Uterus (tissue), 4 donors: ENCODE measurements around the gene BMPR2. TPM values are rescaled to one million over a fixed set of nuclear protein-coding genes. Genes with fewer than 3 reads are reported as not detected.
"Not testable (repeated sequence)": the region's sequence is repeated elsewhere in the genome, so short reads cannot be mapped to it uniquely, and the experiment has no call there.

Source experiments
- DNase-seq, 2 donors: peaks; one replicate each; pipeline ENCODE4 v3.0.0-alpha.2; 2019 to 2020
- H3K27ac ChIP-seq, 2 donors: fragments of 200-600 bp; sonication (generic); 1 replicate in 1 of 2; 2 replicates in 1 of 2; pipeline ENCODE4 v1.5.1; 2016 to 2018
- H3K27me3 ChIP-seq, 2 donors: fragments of 200-600 bp; sonication (generic); one replicate each; pipeline ENCODE4 v1.5.1; 2018 to 2019; ENCODE audit warnings: control low read depth in 1 of 2
- H3K36me3 ChIP-seq, 2 donors: fragments of 200-600 bp; sonication (generic); one replicate each; pipeline ENCODE4 v1.5.1; 2019; ENCODE audit warnings: control low read depth in 1 of 2
- H3K4me1 ChIP-seq, 2 donors: fragments of 200-600 bp; sonication (generic); one replicate each; pipeline ENCODE4 v1.5.1; 2018 to 2019; ENCODE audit warnings: control low read depth in 1 of 2
- H3K4me3 ChIP-seq, 2 donors: fragments of 200-600 bp; sonication (generic); 1 replicate in 1 of 2; 2 replicates in 1 of 2; pipeline ENCODE4 v1.5.1; 2018 to 2019; ENCODE audit warnings: mild to moderate bottlenecking in 1 of 2
- H3K9me3 ChIP-seq, 2 donors: fragments of 200-600 bp; sonication (generic); one replicate each; pipeline ENCODE4 v1.5.1; 2019; ENCODE audit warnings: control low read depth in 1 of 2
- POLR2A ChIP-seq, 2 donors: fragments of 450-650 bp; IDR thresholded peaks; one replicate each; pipeline ENCODE4 v1.6.1; 2016; ENCODE audit warnings: antibody characterized with exemption in 2 of 2, mild to moderate bottlenecking in 1 of 2, moderate library complexity in 1 of 2
- intact Hi-C: fragments of 100-400 bp; cut with DNase I; formaldehyde crosslinking; loops from one replicate; pipeline ENCODE4 v1.15.1; 2023; ENCODE audit warnings: low total_unique reads
- total RNA-seq, 4 donors: library from RNA; depleted of rRNA in 3 of 4; stranded (reverse); fragments of >200 nt in 3 of 4; gene quantifications; one replicate each; pipeline versions ENCODE4 v1.1.0 to v1.2.4, GENCODE V29; 2014 to 2023
- TF ChIP-seq, protein P1 (sequence below), 4 experiments: fragments of 200-600 bp in 2 of 4; fragments of 450-650 bp in 2 of 4; sonication (generic) in 2 of 4; IDR thresholded peaks; one replicate each; pipeline ENCODE4 v1.5.1; 2016 to 2019; ENCODE audit warnings: antibody characterized with exemption in 4 of 4, mild to moderate bottlenecking in 2 of 4, moderate library complexity in 1 of 4
- donor health status: DM: yes; HTN: yes; CAD: no.

BMPR2 gene
- total RNA-seq, 4 donors from 2014 or later: 38.7 to 101 (median 62.3) TPM

DNA sequence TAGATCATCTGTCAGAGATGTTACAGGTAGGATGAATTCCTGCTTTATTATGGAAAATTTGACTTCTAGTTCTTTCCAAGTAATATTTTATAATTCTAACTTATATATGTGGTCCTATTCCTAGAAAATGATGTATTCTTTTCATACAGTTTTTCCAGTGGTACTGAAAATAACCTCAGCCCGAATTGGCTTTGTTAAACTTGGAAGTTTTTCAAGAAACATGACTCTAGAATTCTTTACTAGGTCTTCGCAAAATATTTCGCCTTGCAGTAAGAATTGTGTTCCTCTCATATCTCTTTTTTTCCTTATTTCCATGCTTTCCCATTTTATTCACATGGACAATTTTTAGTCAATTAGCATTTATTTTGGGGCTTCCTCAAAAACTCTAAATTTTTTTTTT, 60.5 kb downstream of the BMPR2 start:
- Histone ChIP-seq H3K27ac (peak overlapping the region in 1 of 2 donors; percentile 35), H3K4me3 (no peak overlapping the region), H3K27me3 (no peaks in the 10 kb centered on the region), H3K36me3 (no peaks in the 10 kb centered on the region), H3K4me1 (no peaks in the 10 kb centered on the region), H3K9me3 (no peaks in the 10 kb centered on the region)
- DNase-seq: no peak
- intact Hi-C loops: no loop called here
- TF ChIP-seq, protein P1, sequence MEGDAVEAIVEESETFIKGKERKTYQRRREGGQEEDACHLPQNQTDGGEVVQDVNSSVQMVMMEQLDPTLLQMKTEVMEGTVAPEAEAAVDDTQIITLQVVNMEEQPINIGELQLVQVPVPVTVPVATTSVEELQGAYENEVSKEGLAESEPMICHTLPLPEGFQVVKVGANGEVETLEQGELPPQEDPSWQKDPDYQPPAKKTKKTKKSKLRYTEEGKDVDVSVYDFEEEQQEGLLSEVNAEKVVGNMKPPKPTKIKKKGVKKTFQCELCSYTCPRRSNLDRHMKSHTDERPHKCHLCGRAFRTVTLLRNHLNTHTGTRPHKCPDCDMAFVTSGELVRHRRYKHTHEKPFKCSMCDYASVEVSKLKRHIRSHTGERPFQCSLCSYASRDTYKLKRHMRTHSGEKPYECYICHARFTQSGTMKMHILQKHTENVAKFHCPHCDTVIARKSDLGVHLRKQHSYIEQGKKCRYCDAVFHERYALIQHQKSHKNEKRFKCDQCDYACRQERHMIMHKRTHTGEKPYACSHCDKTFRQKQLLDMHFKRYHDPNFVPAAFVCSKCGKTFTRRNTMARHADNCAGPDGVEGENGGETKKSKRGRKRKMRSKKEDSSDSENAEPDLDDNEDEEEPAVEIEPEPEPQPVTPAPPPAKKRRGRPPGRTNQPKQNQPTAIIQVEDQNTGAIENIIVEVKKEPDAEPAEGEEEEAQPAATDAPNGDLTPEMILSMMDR (IDR thresholded peaks at IDR 0.05): no peak
- TF ChIP-seq POLR2A (IDR thresholded peaks at IDR 0.05): no peak

DNA sequence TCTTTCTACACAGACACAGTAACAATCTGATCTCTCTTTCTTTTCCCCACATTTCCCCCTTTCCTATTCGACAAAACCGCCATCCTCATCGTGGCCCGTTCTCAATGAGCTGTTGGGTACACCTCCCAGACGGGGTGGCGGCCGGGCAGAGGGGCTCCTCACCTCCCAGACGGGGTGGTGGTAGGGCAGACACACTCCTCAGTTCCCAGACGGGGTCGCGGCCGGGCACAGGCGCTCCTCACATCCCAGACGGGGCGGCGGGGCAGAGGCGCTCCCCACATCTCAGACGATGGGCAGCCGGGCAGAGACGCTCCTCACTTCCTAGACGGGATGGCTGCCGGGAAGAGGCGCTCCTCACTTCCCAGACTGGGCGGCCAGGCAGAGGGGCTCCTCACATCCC, 64.0 kb downstream of the BMPR2 start:
- H3K27me3 ChIP-seq, H3K27ac ChIP-seq, H3K9me3 ChIP-seq, DNase-seq, H3K4me3 ChIP-seq, H3K4me1 ChIP-seq, intact Hi-C loops, H3K36me3 ChIP-seq: not testable (repeated sequence)

DNA sequence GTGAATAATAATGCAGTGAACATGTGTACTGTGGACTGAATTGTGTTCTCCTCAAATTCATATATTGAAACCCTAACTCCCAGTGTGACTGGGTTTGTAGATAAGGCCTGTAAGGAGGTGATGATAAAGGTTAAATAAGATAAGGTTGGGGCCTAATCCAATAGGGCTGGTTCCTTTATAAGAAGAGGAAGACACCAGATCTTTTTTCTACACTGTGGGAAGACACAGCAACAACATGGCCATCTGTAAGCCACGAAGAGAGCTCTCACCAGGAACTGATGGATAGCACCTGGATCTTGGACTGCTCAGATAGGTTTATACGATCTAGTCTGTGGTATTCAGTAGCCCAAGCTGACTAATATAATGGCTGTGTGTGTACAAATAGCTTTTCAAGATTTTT, 66.8 kb downstream of the BMPR2 start:
- Histone ChIP-seq H3K27ac (no peak overlapping the region), H3K27me3 (no peaks in the 10 kb centered on the region), H3K36me3 (no peaks in the 10 kb centered on the region), H3K9me3 (no peaks in the 10 kb centered on the region), H3K4me1 (no peaks in the 10 kb centered on the region), H3K4me3 (no peak overlapping the region)
- TF ChIP-seq, protein P1 (IDR thresholded peaks at IDR 0.05): no peak
- TF ChIP-seq POLR2A (IDR thresholded peaks at IDR 0.05): no peak
- intact Hi-C loops: no loop called here
- DNase-seq: no peak

DNA sequence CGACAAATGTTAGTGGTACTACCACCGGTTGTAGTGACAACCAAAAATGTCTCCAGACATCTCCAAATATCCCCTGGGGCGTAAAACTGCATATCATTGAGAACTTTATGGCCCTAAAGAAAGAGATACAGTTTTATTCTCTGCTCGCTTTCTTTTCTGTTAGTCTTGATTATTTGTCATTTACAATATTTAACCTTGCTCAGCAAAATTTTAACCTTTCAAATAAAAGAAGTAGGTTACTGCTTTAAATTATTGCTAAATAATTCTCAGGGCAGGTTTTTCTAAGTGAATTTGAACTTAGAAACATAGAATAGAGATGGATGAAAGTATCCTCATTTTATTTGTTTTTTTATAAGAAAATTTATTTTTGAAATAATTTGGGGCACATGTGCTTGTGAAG, 67.9 kb downstream of the BMPR2 start:
- H3K36me3 ChIP-seq: no peaks in the 10 kb centered on the region
- no peak overlapping the region for H3K27ac ChIP-seq
- H3K4me3 ChIP-seq: no peak overlapping the region
- intact Hi-C loops: no loop called here
- no peak for DNase-seq
- TF ChIP-seq, protein P1 (IDR thresholded peaks at IDR 0.05): no peak
- TF ChIP-seq POLR2A (IDR thresholded peaks at IDR 0.05): no peak
- no peaks in the 10 kb centered on the region for H3K9me3 ChIP-seq
- no peaks in the 10 kb centered on the region for H3K4me1 ChIP-seq
- no peaks in the 10 kb centered on the region for H3K27me3 ChIP-seq

DNA sequence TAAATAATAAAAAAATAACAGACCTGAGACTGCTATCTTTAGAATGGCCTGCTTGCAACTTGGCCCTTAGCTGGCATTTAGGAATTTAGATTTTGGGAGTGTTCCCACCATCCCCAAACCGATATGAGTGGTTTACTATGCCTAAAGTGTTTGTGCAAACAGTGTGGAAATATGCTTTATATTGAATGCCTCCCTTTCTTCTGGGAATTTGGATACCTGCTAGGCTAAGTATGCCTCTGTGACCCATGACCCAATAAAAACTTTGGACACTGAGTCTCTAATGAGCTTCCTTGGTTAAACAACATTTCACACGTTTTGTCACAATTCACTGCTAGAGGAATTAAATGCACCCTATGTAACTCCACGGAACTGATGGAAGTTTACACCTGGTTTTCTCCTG, 73.2 kb downstream of the BMPR2 start:
- no peaks in the 10 kb centered on the region for H3K36me3 ChIP-seq
- TF ChIP-seq, protein P1 (IDR thresholded peaks at IDR 0.05): no peak
- no peak for TF ChIP-seq POLR2A (IDR thresholded peaks at IDR 0.05)
- no peak overlapping the region for H3K27ac ChIP-seq
- no peak overlapping the region for H3K4me3 ChIP-seq
- intact Hi-C loops: no loop called here
- no peaks in the 10 kb centered on the region for H3K9me3 ChIP-seq
- no peaks in the 10 kb centered on the region for H3K4me1 ChIP-seq
- no peaks in the 10 kb centered on the region for H3K27me3 ChIP-seq
- DNase-seq: no peak

DNA sequence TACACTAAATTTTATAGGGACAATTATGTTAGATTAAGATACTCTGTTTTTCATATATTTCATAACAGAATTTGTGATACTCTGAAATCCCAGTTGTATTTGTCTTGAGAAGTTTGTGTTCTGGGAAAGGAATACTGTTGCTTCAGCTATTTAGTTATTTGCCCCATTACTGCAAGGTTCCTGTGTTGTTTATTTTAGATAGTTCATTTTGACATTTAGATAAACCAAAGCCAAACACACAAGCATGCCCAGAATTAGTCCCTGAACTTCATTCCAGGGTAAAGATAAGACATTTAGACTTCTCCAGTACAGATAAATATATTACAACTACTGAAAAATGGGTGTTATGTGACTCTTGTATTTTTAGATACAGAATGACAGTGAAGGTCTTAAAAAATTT, 74.7 kb downstream of the BMPR2 start:
- no peaks in the 10 kb centered on the region for H3K9me3 ChIP-seq
- no peak overlapping the region for H3K27ac ChIP-seq
- TF ChIP-seq POLR2A (IDR thresholded peaks at IDR 0.05): no peak
- TF ChIP-seq, protein P1 (IDR thresholded peaks at IDR 0.05): no peak
- no peak overlapping the region for H3K4me3 ChIP-seq
- DNase-seq: no peak
- no peaks in the 10 kb centered on the region for H3K36me3 ChIP-seq
- intact Hi-C loops: no loop called here
- no peaks in the 10 kb centered on the region for H3K27me3 ChIP-seq
- H3K4me1 ChIP-seq: no peaks in the 10 kb centered on the region
